K562 (cell line): ENCODE data around the gene RGS9.

Experiments used
- CTCF ChIP-seq, 3 experiments: IDR thresholded peaks in 2 of 3; conservative IDR thresholded peaks in 1 of 3; 2 replicates each; pipeline ENCODE4 v1.5.1; 2011 to 2012; ENCODE audit warnings: low read length in 3 of 3, mild to moderate bottlenecking in 3 of 3, control low read depth in 2 of 3, improper control_type of control experiment in 1 of 3, inconsistent platforms in 1 of 3, low read depth in 1 of 3, mixed read lengths in 1 of 3, moderate library complexity in 1 of 3; ENCODE audit not compliant: insufficient read depth in 2 of 3
- ERF ChIP-seq: fragments of 450-650 bp; formaldehyde crosslinking; IDR thresholded peaks from 2 replicates; pipeline ENCODE4 v1.4.0; 2020; ENCODE audit warnings: mild to moderate bottlenecking, mixed read lengths
- JUND ChIP-seq, 2 experiments: IDR thresholded peaks; 2 replicates in 1 of 2; 3 replicates in 1 of 2; pipeline ENCODE4 v1.6.1; 2011; ENCODE audit warnings: borderline replicate concordance in 2 of 2, low read depth in 2 of 2, low read length in 2 of 2, improper control_type of control experiment in 1 of 2, missing biosample characterization in 1 of 2, missing genetic modification characterization in 1 of 2, missing genetic modification reagents in 1 of 2
- KAT2B ChIP-seq: IDR thresholded peaks from one replicate; pipeline ENCODE4 v1.6.1; 2012; ENCODE audit warnings: low read depth, mild to moderate bottlenecking, control low read depth, inconsistent platforms, low read length, moderate library complexity
- NR2F6 ChIP-seq: fragments of 450-650 bp; formaldehyde crosslinking; IDR thresholded peaks from 2 replicates; pipeline ENCODE4 v1.4.0; 2020; ENCODE audit warnings: mild to moderate bottlenecking
- SP2 ChIP-seq: IDR thresholded peaks from 2 replicates; pipeline ENCODE4 v1.6.1; 2011; ENCODE audit warnings: mild to moderate bottlenecking, low read depth, low read length, moderate library complexity; ENCODE audit not compliant: poor library complexity, severe bottlenecking; ENCODE audit errors: extremely low read depth
- ZNF586 ChIP-seq: fragments of 450-650 bp; formaldehyde crosslinking; conservative IDR thresholded peaks from 2 replicates; pipeline ENCODE4 v1.4.0; 2020; ENCODE audit warnings: mild to moderate bottlenecking, moderate library complexity

GRCh38 chr17:65205655-65206054 is 68.5 kb downstream of the RGS9 start:
- no peak for TF ChIP-seq SP2
- no peak for TF ChIP-seq NR2F6 (CRISPR knock-in tag)
- TF ChIP-seq ZNF586, result no peak
- TF ChIP-seq CTCF (IDR thresholded peaks at IDR 0.05 in 2 of 3, conservative IDR thresholded peaks at IDR 0.05 in 1 of 3; ENCODE audit: insufficient read depth in 2 of 3, low read depth in 1 of 3, low read length in 3 of 3), result no peak
- no peak for TF ChIP-seq KAT2B
- TF ChIP-seq ERF (CRISPR knock-in tag), result no peak
- TF ChIP-seq JUND (IDR thresholded peaks at IDR 0.05; ENCODE audit: borderline replicate concordance, low read depth, low read length), result no peak
- no peak for TF ChIP-seq JUND (tag; IDR thresholded peaks at IDR 0.05; ENCODE audit: borderline replicate concordance, low read depth, low read length)
